ENCODE measurements around the gene CCL20. TPM values are rescaled to one million over a fixed set of nuclear protein-coding genes. Genes with fewer than 3 reads are reported as not detected.
A peak's percentile ranks its signal among the peaks of the same experiment; 100 is the strongest.

CCL20 gene
- total and polyA plus RNA-seq, 10 donors: 0.28 to 0.74 (median 0.46) TPM; not detected in 7

GRCh38 chr2:227813229-227813561, 447 bp upstream of the CCL20 start:
- WGBS, 5 donors: 72 to 87% (median 82%) methylated on average over 2 of the region's 2 CpGs
- Histone ChIP-seq H3K36me3 (no peaks in the 10 kb centered on the region), H3K9me3 (no peaks in the 10 kb centered on the region), H3K4me1 (peaks cover 0 to 21% (median 6%) of the 10 kb centered on the region in 6 donors), H3K27ac (peak overlapping the region in 1 of 8 donors; percentile 34), H3K27me3 (replicated peaks in 1 of 7) (peaks cover 0 to 29% (median 0%) of the 10 kb centered on the region in 7 donors), H3K4me3 (no peak overlapping the region)
- DNase-seq: no peak
- TF ChIP-seq CTCF (IDR thresholded peaks at IDR 0.05 in 8 of 11, conservative IDR thresholded peaks at IDR 0.05 in 3 of 11) (no peak), POLR2AphosphoS5 (IDR thresholded peaks at IDR 0.05) (no peak), POLR2A (IDR thresholded peaks at IDR 0.05) (no peak)
- intact Hi-C loops (cut with DNase I; ENCODE audit: low total_unique reads): no loop called here

GRCh38 chr2:227815066-227815465, 1.4 kb downstream of the CCL20 start:
- no peak overlapping the region for H3K4me3 ChIP-seq
- peaks cover 0 to 31% (median 7%) of the 10 kb centered on the region in 6 donors for H3K4me1 ChIP-seq
- H3K36me3 ChIP-seq: no peaks in the 10 kb centered on the region
- no peak for DNase-seq
- no peak for TF ChIP-seq POLR2AphosphoS5 (IDR thresholded peaks at IDR 0.05)
- no peak overlapping the region for H3K27ac ChIP-seq
- intact Hi-C loops (cut with DNase I; ENCODE audit: low total_unique reads): no loop called here
- H3K27me3 ChIP-seq (replicated peaks in 1 of 7): peaks cover 0 to 29% (median 0%) of the 10 kb centered on the region in 7 donors
- no peaks in the 10 kb centered on the region for H3K9me3 ChIP-seq
- 62 to 73% (median 69%) methylated on average over 3 of the region's 3 CpGs for WGBS, 5 donors

GRCh38 chr2:227816507-227817294, 3.1 kb downstream of the CCL20 start:
- intact Hi-C loops (cut with DNase I; ENCODE audit: low total_unique reads): no loop called here
- TF ChIP-seq CTCF (IDR thresholded peaks at IDR 0.05 in 8 of 11, conservative IDR thresholded peaks at IDR 0.05 in 3 of 11) (no peak), POLR2AphosphoS5 (IDR thresholded peaks at IDR 0.05) (peak in 1 of 3 donors; percentile 59)
- Histone ChIP-seq H3K4me1 (peaks cover 0 to 31% (median 7%) of the 10 kb centered on the region in 6 donors), H3K4me3 (no peak overlapping the region), H3K9me3 (no peaks in the 10 kb centered on the region), H3K27ac (peak overlapping the region in 4 of 8 donors; percentile 74 to 87 (median 86)), H3K36me3 (no peaks in the 10 kb centered on the region), H3K27me3 (replicated peaks in 1 of 7) (peaks cover 0 to 34% (median 0%) of the 10 kb centered on the region in 7 donors)
- no peak for DNase-seq
- whole genome bisulfite sequencing, 5 donors: 68 to 91% (median 89%) methylated on average over 2 of the region's 2 CpGs

- no peak for DNase-seq
- Histone ChIP-seq H3K36me3 (no peaks in the 10 kb centered on the region), H3K9me3 (no peaks in the 10 kb centered on the region), H3K4me3 (no peak overlapping the region), H3K4me1 (peaks cover 0 to 31% (median 7%) of the 10 kb centered on the region in 6 donors), H3K27me3 (replicated peaks in 1 of 7) (peaks cover 0 to 29% (median 0%) of the 10 kb centered on the region in 7 donors), H3K27ac (peak overlapping the region in 6 of 8 donors; percentile 41 to 87 (median 80))
- no peak for TF ChIP-seq CTCF (IDR thresholded peaks at IDR 0.05 in 8 of 11, conservative IDR thresholded peaks at IDR 0.05 in 3 of 11)
- intact Hi-C loops (cut with DNase I; ENCODE audit: low total_unique reads): no loop called here
- WGBS, 5 donors: 64 to 74% (median 69%) methylated on average over 1 of the region's 1 CpG
Measured at GRCh38 chr2:227817336-227817735, 3.7 kb downstream of the CCL20 start.
